Dedifferentiated amniotic fluid mesenchymal stem cell (primary cell): ENCODE measurements around the gene HDAC1.
"Not testable (repeated sequence)": the region's sequence is repeated elsewhere in the genome, so short reads cannot be mapped to it uniquely, and the experiment has no call there.

ENCODE experiments used
- DNase-seq: peaks from one replicate; pipeline ENCODE4 v3.0.0-alpha.2; 2016; ENCODE audit errors: extremely low spot score

HDAC1 gene

DNA sequence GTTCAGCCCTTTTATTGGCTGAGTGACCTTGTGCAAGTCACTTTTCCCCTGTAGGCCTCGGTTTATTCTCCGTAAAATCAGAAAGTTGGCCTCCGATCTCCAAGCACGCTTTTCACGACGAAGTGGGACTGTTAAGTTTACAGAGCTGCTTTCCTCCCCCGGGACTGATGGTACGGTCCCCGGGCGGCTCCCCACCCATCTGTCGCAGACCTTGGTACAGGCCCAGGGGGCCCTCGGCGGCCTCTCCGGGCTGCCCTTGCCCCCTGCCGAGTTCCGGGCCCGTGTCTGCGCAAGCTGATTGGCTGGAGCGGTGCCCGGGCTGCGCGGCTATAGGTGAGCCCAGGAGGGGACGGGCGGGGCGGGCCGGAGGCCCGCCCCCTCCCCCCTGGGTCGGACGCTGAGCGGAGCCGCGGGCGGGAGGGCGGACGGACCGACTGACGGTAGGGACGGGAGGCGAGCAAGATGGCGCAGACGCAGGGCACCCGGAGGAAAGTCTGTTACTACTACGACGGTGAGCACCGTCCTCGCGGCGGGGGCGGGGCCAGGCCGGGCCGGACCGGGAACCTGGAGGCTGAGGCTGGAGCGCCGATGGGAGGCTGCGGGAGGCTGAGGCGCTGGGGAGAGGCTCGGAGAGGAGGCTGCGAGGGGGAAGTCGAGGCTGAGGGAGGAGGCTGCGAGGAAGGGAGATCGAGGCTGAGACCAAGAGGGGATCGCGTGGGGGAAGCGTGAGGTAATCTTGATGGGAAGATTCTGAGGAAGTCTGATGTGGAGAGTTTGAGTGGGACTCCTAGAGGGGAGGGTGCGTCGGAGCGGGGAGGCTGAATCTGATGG lies at the start of gene HDAC1:
HDAC1 (plus strand) TSS at position 376 of the 831 bp plus-strand sequence; CDS start at position 463, 87 bp downstream.
- peak; percentile 61 for DNase-seq

DNA sequence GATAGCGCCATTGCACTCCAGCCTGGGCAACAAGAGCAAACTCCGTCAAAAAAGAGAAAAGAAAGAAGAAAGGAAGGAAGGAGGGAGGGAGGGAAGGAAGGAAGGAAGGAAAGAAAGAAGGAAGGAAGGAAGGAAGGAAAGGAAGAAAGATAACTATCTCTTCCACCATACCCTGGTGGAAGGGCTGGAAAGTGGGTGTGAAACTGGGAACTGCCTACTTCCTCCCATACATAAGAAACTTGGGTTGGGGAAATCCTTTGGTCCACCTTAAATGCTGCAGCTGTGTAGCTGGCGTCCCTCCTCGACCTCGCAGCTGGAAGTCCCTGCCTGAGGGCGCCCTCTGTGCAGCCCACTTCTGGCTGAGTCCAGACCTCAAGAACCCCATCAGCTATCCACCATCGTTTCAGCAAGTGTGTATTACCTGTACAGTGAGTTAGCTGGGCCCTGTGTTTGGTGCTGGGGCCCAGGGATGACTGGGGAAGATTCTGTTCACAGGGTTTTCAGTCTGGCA lies 49.5 kb upstream of the HDAC1 start:
- DNase-seq = no peak

- peak; percentile 63 for DNase-seq
These were observed 45.0 kb upstream of the HDAC1 start, which contains the start of gene FAM167B for GRCh38 chr1:32246888-32247273. FAM167B (plus strand) TSS chr1:32247222; CDS start chr1:32247422, 200 bp downstream.

- no peak for DNase-seq
These were observed 44.4 kb upstream of the HDAC1 start for GRCh38 chr1:32247452-32247851.

DNA sequence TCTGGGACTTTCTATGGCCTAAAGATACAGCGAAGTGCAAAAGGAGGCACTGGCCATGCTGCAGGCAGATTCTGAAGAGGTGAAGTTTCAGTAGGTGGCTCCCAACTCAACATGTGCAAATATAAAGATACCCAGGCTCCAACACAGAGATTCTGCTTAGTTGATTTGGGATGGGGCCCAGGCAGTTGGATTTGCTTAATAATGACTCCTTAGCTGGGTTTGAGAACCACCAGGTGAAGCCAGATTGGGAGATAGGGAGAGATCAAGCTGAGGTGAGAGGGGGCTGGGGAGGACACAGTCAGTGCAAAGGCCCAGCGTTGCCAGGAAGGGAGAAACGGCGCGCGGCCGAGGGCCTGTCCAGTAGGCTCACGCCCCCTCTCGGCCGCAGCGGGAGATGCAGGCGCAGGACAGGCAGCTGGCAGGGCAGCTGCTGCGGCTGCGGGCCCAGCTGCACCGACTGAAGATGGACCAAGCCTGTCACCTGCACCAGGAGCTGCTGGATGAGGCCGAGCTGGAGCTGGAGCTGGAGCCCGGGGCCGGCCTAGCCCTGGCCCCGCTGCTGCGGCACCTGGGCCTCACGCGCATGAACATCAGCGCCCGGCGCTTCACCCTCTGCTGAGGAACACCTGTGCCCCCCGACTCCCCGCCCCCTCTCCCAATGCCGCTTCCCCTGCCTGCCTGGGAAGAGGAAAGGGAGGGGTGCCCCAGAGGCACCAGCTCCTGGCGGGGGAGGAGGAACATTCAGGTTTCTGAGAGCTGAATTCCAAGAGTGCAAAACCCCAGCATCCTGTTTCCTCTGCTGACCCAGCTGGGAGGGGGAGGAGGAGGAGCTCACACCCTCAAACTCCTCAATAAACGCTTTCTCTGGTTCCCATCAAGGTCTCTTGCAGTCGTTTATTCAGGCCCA lies 43.6 kb upstream of the HDAC1 start:
- DNase-seq = no peak

GRCh38 chr1:32249831-32250525 lies 41.9 kb upstream of the HDAC1 start:
- DNase-seq = no peak

- DNase-seq = no peak
These were observed 40.8 kb upstream of the HDAC1 start, which contains the start of gene LCK for GRCh38 chr1:32250893-32251716. LCK (plus strand) TSS chr1:32251265; CDS start chr1:32274330, 23,065 bp downstream.

DNA sequence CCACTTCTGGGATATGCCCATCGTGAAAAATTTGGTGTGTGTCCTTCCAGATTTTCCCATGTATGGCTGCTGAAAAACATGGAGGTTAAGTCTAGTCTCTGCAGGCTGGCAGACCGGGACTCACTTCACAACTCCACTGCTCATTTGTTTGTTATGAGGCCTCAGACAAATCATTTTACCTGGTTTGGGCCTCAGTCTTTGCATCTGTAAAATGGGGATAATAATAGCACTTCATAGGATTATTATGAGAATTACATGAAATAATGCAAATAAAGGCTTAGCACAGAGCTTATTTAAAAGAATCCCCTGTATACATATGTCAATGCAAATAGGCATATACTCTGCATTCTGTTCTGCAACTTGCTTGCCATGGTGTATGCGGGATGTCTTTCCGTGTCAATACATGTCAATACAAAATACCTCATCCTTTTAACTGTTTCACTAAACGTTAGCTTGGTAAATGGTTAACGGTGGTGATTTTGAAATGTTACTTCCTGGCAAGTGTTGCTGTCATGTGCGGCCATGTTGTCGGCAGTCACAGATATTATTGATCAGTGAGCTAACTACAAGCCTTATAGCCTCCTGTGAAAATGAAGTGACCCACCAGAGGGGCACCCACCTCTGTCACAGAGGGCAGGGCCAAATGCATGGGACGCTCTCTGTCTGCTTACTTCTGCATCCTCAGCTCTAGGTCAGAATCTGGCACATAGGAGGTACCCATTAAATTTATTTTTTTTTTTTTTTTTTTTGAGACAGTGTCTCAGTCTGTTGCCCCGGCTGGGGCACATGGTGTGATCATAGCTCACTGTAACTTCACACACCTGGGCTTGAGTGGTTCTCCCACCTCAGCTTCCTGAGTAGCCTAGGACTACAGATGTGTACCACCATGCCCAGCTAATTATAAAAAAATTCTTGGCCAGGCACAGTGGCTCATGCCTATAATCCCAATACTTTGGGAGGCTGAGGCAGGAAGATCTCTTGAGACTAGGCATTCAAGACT lies 36.5 kb upstream of the HDAC1 start:
- no peak for DNase-seq

- no peak for DNase-seq
These were observed 35.2 kb upstream of the HDAC1 start for GRCh38 chr1:32256473-32257226.

- DNase-seq = no peak
These were observed 34.7 kb upstream of the HDAC1 start for GRCh38 chr1:32257227-32257508.

- DNase-seq = not testable (repeated sequence)
These were observed 28.7 kb upstream of the HDAC1 start for GRCh38 chr1:32263236-32263593.

- no peak for DNase-seq
These were observed 28.1 kb upstream of the HDAC1 start for GRCh38 chr1:32263744-32264143.

GRCh38 chr1:32265846-32266245 lies 26.0 kb upstream of the HDAC1 start:
- no peak for DNase-seq

GRCh38 chr1:32266921-32267591 lies 24.8 kb upstream of the HDAC1 start:
- DNase-seq = peak; percentile 56

- no peak for DNase-seq
These were observed 22.1 kb upstream of the HDAC1 start for GRCh38 chr1:32269744-32270143.

DNA sequence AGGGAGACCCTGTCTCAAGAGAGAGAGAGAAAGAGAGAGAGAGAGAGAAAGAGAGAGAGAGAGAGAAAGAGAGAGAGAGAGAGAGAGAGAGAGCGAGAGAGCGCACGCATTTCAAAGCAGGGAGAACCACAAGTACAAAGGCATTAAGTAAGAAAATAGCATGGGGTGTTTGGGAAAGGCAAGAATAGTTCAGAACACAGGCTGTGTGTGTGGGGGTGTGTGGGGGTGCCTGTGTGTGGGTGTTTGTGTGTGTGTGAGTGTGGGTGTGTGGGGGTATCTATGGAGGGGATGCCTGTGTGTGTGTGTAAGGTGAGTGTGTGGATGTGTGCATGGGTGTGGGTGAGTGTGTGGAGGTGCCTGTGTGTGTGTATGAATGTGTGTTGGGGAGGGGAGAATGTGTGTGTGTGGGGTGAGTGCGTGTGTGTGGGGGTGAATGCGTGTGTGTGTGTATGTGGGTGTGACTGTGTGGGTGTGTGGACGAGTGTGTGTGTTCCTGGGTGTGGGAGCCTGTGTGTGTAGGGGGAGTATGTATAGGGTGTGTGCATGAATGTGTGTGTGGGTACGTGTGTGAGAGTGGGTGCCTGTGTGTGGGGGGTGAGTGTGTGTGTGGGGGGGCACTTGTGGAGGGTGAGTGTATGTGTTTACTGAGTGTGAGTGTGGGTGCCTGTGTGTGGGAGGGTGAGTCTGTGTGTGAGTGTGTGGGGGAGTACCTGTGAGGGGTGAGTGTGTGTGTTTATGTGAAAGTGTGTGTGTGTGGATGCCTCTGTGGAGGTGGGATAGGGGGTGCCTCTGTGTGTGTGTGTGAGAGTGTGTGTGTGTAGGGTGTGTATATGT lies 19.1 kb upstream of the HDAC1 start:
- no peak for DNase-seq

- no peak for DNase-seq
These were observed 18.3 kb upstream of the HDAC1 start for GRCh38 chr1:32273391-32274208.
